ENCODE measurements around the gene G0S2.

DNA sequence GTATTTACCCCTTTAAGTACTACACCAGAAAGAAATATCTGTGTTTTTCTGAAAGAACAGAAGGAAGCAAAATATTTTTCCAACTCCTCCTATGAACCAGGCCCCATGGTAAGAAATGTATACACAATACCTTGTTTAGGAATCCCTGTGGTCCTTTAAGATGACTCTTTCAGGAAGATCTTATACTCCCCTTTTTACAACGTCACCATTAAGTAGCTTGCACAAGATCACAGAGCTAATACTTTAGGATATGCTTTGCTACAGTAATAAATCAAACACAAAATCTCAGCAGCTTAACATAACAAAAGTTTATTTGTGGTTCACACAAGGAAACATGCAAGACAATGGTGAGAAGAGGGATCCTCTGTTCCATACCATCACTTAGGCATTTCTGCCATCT lies 14.1 kb upstream of the G0S2 start:
- TF ChIP-seq, protein P1, sequence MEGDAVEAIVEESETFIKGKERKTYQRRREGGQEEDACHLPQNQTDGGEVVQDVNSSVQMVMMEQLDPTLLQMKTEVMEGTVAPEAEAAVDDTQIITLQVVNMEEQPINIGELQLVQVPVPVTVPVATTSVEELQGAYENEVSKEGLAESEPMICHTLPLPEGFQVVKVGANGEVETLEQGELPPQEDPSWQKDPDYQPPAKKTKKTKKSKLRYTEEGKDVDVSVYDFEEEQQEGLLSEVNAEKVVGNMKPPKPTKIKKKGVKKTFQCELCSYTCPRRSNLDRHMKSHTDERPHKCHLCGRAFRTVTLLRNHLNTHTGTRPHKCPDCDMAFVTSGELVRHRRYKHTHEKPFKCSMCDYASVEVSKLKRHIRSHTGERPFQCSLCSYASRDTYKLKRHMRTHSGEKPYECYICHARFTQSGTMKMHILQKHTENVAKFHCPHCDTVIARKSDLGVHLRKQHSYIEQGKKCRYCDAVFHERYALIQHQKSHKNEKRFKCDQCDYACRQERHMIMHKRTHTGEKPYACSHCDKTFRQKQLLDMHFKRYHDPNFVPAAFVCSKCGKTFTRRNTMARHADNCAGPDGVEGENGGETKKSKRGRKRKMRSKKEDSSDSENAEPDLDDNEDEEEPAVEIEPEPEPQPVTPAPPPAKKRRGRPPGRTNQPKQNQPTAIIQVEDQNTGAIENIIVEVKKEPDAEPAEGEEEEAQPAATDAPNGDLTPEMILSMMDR (conservative IDR thresholded peaks at IDR 0.05; ENCODE audit: low read depth, low read length), result no peak
- TF ChIP-seq EZH2 (IDR thresholded peaks at IDR 0.05; ENCODE audit: borderline replicate concordance, low read depth, low read length, poor library complexity, severe bottlenecking), result no peak

Data from A673 (cell line).